ENCODE measurements around the gene RPS6KA2.

RPS6KA2 gene

GRCh38 chr6:166573511-166574216 lies 53.4 kb downstream of the RPS6KA2 start:
- no peak for DNase-seq (ENCODE audit: low read depth)

- no peak for DNase-seq (ENCODE audit: low read depth)
These were observed 54.4 kb downstream of the RPS6KA2 start for GRCh38 chr6:166572370-166573261.

GRCh38 chr6:166570929-166571713 lies 55.9 kb downstream of the RPS6KA2 start:
- no peak for DNase-seq (ENCODE audit: low read depth)

- no peak for DNase-seq (ENCODE audit: low read depth)
These were observed 57.8 kb downstream of the RPS6KA2 start for GRCh38 chr6:166569206-166569605.

DNA sequence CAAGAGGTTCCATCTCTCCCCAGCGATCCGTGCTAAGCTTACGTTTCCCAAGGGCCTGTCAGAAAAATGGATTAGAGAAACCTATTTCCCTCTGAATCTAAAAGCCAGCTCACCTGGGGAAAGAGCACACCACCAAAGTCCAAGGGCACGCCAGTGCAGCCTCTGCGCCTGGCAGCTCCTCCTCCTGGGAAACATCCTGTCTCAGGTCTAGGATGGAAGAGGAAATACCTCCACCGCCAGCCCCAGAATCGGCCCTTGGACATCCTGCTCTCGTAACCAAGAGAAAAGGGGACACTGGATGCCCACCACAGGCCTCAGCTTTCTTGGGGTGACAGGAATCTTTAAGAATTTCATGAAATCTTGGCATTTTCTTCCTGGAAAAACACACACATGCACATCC lies 59.2 kb downstream of the RPS6KA2 start:
- no peak for DNase-seq (ENCODE audit: low read depth)

GRCh38 chr6:166567107-166567506 lies 59.9 kb downstream of the RPS6KA2 start:
- no peak for DNase-seq (ENCODE audit: low read depth)

- DNase-seq (ENCODE audit: low read depth), result no peak
These were observed 60.7 kb downstream of the RPS6KA2 start for GRCh38 chr6:166566026-166567011.

DNA sequence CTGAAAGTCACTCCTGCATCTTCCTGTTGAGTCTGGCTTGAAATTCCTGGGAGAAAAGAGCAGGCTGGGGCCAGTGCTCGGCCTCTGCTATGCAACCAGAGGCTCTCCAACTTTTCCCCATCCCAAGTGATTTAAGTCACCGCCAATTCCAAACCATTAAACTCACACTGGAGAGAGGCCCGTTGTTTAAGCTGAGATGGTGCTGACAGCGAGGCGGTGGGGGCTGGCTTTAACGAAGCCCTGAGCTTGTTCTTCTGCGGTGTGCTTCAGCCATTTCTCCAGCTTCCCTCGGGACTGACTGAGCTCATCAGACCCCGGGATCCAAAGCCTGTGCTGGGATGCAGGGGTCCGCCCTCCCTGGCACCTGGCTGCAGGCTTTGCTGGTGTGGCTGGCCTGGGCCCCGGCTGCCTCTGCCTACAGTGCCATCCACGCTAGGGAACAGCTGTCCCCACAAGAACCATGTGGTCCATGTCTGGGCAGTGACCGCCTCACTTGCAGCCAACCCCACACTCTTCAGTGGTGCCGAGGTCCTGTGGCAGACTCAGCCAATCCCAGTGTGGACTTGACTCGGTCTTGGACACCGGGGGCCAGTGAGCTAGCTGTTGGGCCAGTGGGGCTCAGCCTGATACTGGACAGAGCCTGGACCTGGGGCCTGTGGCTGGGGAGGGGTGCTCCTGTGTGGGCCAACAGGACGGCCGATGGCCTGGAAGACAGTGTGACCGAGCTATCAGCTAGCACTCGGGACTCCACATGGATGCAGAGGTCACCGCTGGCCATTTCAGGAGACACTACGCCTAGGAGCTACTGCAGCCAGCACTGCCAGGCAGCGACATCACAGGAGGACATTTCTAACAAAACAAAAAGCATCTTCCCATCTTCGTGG lies 61.7 kb downstream of the RPS6KA2 start:
- DNase-seq (ENCODE audit: low read depth), result no peak

DNA sequence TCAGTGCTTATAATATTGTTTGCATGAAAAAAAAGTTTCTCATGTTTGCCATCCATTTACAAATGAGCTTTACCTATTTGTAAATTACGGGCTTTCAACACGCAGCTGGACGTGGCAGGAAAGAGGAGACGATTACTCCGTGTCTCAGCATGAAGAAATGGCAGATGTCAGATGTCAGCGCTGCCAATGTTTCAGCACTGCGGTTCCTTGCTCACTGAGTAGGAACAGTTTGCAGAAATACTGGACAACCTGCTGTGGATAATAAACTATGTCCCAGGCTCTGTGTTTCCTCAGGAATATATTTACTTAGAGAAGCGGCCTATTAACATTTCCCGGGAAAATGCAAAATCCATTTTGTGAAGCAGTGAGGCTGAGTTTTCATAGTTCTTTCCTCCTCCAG lies 63.2 kb downstream of the RPS6KA2 start:
- DNase-seq (ENCODE audit: low read depth), result no peak

GRCh38 chr6:166563200-166563599 lies 63.9 kb downstream of the RPS6KA2 start:
- DNase-seq (ENCODE audit: low read depth), result no peak

DNA sequence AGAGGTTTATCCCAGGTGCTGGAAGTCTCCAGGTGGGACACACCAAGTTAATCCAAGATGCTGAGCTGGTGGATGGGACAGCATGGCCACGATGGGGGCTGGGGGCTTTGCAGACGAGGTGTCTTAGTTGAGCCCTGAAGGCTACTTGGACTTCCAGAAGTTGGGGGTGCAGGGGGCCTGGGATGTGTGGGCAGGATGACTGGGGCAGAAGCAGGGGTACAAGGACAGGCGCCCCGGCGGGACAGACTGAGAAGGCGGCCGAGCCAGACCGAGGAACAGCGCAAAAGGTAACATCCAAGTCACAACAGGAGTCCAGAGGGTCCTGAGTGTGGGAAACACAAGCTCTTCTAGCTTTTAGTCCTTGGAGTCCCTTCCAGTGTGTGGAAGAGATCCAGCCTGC lies 64.3 kb downstream of the RPS6KA2 start:
- DNase-seq (ENCODE audit: low read depth), result no peak

- no peak for DNase-seq (ENCODE audit: low read depth)
These were observed 65.2 kb downstream of the RPS6KA2 start for GRCh38 chr6:166561771-166562359.

DNA sequence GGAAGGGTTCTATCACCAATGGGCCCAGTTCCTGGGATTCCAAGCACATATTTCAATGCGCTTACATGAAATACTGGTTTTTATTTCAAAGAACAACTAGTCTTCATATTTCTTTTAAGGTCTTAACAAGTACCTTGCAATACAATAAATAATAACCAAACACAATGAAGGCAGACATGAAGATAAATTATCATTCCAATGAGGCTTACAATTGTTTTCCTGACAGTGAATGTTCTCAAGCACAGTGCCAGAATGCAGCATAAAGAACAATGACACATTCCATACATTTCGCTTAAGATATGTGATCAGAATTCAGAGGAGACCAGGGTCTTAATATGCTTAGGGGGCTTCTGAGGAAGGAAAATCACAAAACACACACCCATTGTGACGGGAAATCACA lies 66.8 kb downstream of the RPS6KA2 start:
- DNase-seq (ENCODE audit: low read depth), result no peak

- DNase-seq (ENCODE audit: low read depth), result no peak
These were observed 67.4 kb downstream of the RPS6KA2 start for GRCh38 chr6:166559662-166560061.

- DNase-seq (ENCODE audit: low read depth), result no peak
These were observed 67.8 kb downstream of the RPS6KA2 start for GRCh38 chr6:166559211-166559610.

DNA sequence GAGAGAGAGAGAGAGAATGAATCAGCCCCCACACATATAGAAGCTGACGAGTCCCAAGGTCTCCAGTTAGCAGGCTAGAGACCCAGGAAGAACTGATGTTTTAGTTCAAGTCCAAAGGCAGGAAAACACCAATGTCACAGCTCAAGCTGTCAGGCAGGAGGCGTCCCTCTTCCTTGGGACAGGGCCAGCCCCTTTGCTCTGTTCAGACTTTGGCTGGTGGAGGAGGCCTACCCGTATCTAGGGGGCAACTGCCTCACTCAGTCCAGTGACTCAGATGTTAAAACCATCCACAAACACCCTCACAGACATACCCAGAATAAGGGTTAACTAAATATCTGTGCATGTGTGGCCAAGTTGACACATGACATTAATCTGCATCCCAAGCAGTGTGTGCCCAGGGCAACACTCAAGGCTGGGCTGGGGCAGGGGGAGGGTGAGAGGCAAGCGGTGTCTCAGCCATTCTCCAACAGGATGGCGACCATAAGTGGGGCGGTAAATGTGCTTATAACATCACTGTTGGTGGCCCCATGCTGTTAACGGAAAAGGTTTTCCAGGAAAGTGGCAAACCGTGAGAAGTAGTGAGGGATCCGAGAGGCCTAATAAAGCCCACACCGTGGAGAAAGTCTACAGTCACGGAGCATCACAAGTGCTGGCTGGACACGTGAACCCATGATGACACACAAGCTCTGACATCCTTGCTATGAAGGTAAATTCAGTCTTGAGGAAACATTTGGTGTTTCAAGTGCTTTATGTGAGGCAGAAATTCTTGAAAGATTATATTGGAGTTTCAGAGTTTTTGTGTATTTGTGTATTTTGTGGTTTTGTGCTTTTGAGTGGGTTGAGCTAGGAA lies 68.7 kb downstream of the RPS6KA2 start:
- no peak for DNase-seq (ENCODE audit: low read depth)

- DNase-seq (ENCODE audit: low read depth), result no peak
These were observed 70.2 kb downstream of the RPS6KA2 start for GRCh38 chr6:166556863-166557322.

DNA sequence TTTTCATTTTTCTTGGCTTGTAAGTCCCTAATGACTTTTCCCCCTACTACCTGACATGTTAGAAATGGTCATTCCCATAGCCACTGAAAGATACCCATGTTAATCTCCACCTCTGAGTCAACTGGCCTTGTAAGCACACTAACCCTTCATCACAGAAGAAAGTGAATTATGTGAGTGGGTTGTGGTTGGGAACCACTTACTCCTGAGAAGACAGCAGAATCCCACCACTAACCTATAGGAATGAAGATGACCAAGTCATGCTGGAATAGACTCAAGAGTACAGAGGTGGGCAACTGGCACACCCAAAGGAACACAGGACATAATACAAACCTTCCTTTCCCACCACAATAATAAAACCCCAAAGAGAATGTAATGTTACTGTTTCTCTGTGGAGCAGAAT lies 70.7 kb downstream of the RPS6KA2 start:
- no peak for DNase-seq (ENCODE audit: low read depth)

GRCh38 chr6:166555086-166555485 lies 72.0 kb downstream of the RPS6KA2 start:
- no peak for DNase-seq (ENCODE audit: low read depth)

All from stimulated activated CD8-positive, alpha-beta memory T cell treated with anti-CD3 and anti-CD28 coated beads, Interleukin-12 subunit alpha, Interleukin-12 subunit beta, amount 100 ng/mL, for 1 hour (primary cell).